H1 (cell line): Measurements from ENCODE around the gene GPBP1. TPM values are rescaled to one million over a fixed set of nuclear protein-coding genes. Genes with fewer than 3 reads are reported as not detected.

Source experiments
- polyA plus RNA-seq, 7 experiments: library from polyadenylated mRNA; depleted of rRNA in 3 of 7; stranded (reverse) in 5 of 7; unstranded in 2 of 7; fragments of >200 nt in 5 of 7; fragments of 200-250 nt in 2 of 7; gene quantifications; 1 replicate in 5 of 7; 2 replicates in 1 of 7; 4 replicates in 1 of 7; pipeline versions ENCODE4 v1.2.1 to v1.2.3, GENCODE V29; 2011 to 2013; ENCODE audit warnings: missing spikeins in 2 of 7, mixed read lengths in 2 of 7
- small RNA-seq: library from polyadenylated mRNA; stranded (forward); fragments of <200 nt; extraction: miRNeasy Mini kit (QIAGEN cat#:217004); gene quantifications from one replicate; pipeline ENCODE3, GENCODE V24; 2013; ENCODE audit not compliant: insufficient read depth
- total RNA-seq: library from RNA; stranded (reverse); fragmentation: NEBNext Ultra II Directional; extraction: Animal tissue kit (Norgen Biotek cat#: 25700); gene quantifications from 2 replicates; pipeline ENCODE4 v1.2.1, GENCODE V29; 2021

The GPBP1 gene
- total and polyA plus RNA-seq, 2 of the 8 experiments (the other 6 are each of a cell fraction or from before 2014, with no cell fraction given): 29.2 to 108 TPM

Small RNAs within 50 kb of the gene (small RNA-seq; reads per million reads assigned to genes)
- gene RF00019: not detected

Other genes starting within 250 kb of the GPBP1 start
- gene MIER3, start 221.9 kb upstream of the GPBP1 start, total RNA-seq: 32.9 and 33.3 TPM in 2 replicates
- 7.7 and 9.6 TPM in 2 replicates for gene MIER3, start 221.9 kb upstream of the GPBP1 start, polyA plus RNA-seq (2011; rRNA removed)